PC-3 (cell line): Measurements from ENCODE around the gene SLC25A5. TPM values are rescaled to one million over a fixed set of nuclear protein-coding genes. Genes with fewer than 3 reads are reported as not detected.
A peak's percentile ranks its signal among the peaks of the same experiment; 100 is the strongest.

Experiments
- ATAC-seq: fragments of 200-7000 bp; cut with Tn5 transposase; 2 replicates; pipeline ENCODE4 v1.9.1; 2020; ENCODE audit warnings: mild to moderate bottlenecking, moderate library complexity
- BruUV-seq: library from RNA; stranded (reverse); fragments of 400-500 nt; replicated peaks from 2 replicates; lab custom pipeline; 2021; lab: Mats Ljungman, UMichigan
- CTCF ChIA-PET: fragments of 300-600 bp; sonication (Branson Sonifier 250); formaldehyde crosslinking; loops from one replicate; lab custom pipeline; 2022; ENCODE audit warnings: antibody characterized with exemption; lab: Charles Lee
- POLR2A ChIA-PET: fragments of 300-600 bp; sonication (Branson Sonifier 250); formaldehyde crosslinking; loops from one replicate; lab custom pipeline; 2022; ENCODE audit warnings: antibody characterized with exemption; ENCODE audit not compliant: unreplicated experiment; lab: Charles Lee
- DNase-seq: peaks from one replicate; pipeline ENCODE4 v3.0.0-alpha.2; 2015
- H2AFZ ChIP-seq: fragments of 300-600 bp; sonication (generic); 2 replicates; pipeline ENCODE4 v1.6.0; 2016; ENCODE audit warnings: antibody characterized with exemption, low read length
- H3F3A ChIP-seq: fragments of 300-600 bp; sonication (generic); one replicate; pipeline ENCODE4 v1.6.0; 2017; ENCODE audit warnings: antibody characterized with exemption, low read length, control low read depth, mild to moderate bottlenecking; ENCODE audit not compliant: unreplicated experiment
- H3K27ac ChIP-seq: fragments of 300-600 bp; sonication (generic); 2 replicates; pipeline ENCODE4 v1.5.1; 2016; ENCODE audit warnings: mild to moderate bottlenecking, low read length
- H3K27me3 ChIP-seq: fragments of 300-600 bp; sonication (generic); 2 replicates; pipeline ENCODE4 v1.6.1; 2016; ENCODE audit warnings: low read length, mixed read lengths
- H3K36me3 ChIP-seq: fragments of 300-600 bp; sonication (generic); 2 replicates; pipeline ENCODE4 v1.6.1; 2016; ENCODE audit warnings: low read depth, mixed run types, low read length, mixed read lengths
- H3K4me1 ChIP-seq: fragments of 300-600 bp; sonication (generic); 2 replicates; pipeline ENCODE4 v1.5.1; 2016; ENCODE audit warnings: low read length; ENCODE audit not compliant: insufficient read depth
- H3K4me2 ChIP-seq: fragments of 300-600 bp; sonication (generic); 2 replicates; pipeline ENCODE4 v1.6.0; 2016; ENCODE audit warnings: low read length
- H3K4me3 ChIP-seq: fragments of 300-600 bp; sonication (generic); 2 replicates; pipeline ENCODE4 v1.5.1; 2016; ENCODE audit warnings: mild to moderate bottlenecking, low read length, mixed read lengths
- H3K79me2 ChIP-seq: fragments of 300-600 bp; sonication (generic); 2 replicates; pipeline ENCODE4 v1.6.1; 2017; ENCODE audit warnings: low read length, mixed read lengths
- H3K9ac ChIP-seq: fragments of 300-600 bp; sonication (generic); 2 replicates; pipeline ENCODE4 v1.6.0; 2016; ENCODE audit warnings: mild to moderate bottlenecking, low read length
- H3K9me2 ChIP-seq: fragments of 300-600 bp; sonication (generic); replicated peaks from 2 replicates; pipeline ENCODE4 v1.6.1; 2016; ENCODE audit warnings: mixed run types, low read length, mixed read lengths
- H3K9me3 ChIP-seq: fragments of 300-600 bp; sonication (generic); 2 replicates; pipeline ENCODE4 v1.6.1; 2016; ENCODE audit warnings: low read length, mixed read lengths
- H4K20me1 ChIP-seq: fragments of 300-600 bp; sonication (generic); 2 replicates; pipeline ENCODE4 v1.6.1; 2016; ENCODE audit warnings: low read length, mixed read lengths
- EZH2 ChIP-seq: fragments of 300-600 bp; sonication (generic); IDR thresholded peaks from one replicate; pipeline ENCODE4 v1.6.1; 2017; ENCODE audit warnings: antibody characterized with exemption, mild to moderate bottlenecking, low read length; ENCODE audit not compliant: unreplicated experiment
- EZH2phosphoT487 ChIP-seq: fragments of 300-600 bp; sonication (generic); IDR thresholded peaks from 2 replicates; pipeline ENCODE4 v1.6.1; 2018; ENCODE audit warnings: mild to moderate bottlenecking, antibody characterized with exemption, low read length, borderline replicate concordance
- intact Hi-C: fragments of 100-400 bp; cut with micrococcal nuclease; formaldehyde crosslinking; loops from 2 replicates; pipeline ENCODE4 v1.9.0; 2023
- total RNA-seq: library from RNA; depleted of rRNA; stranded (reverse); fragments of >200 nt; gene quantifications from 2 replicates; pipeline ENCODE4 v1.2.3, GENCODE V29; 2014
- TF ChIP-seq, protein P1 (sequence below): fragments of 300-600 bp; sonication (generic); conservative IDR thresholded peaks from 2 replicates; pipeline ENCODE4 v1.5.1; 2017; ENCODE audit warnings: antibody characterized with exemption, low read depth, mild to moderate bottlenecking, low read length

Gene SLC25A5
- total RNA-seq, 1 experiment from 2014 or later, result 544 TPM

GRCh38 chrX:119453202-119453601, 15.0 kb upstream of the SLC25A5 start:
- no peaks in the 10 kb centered on the region for H3K9me3 ChIP-seq
- H4K20me1 ChIP-seq, result no peaks in the 10 kb centered on the region
- no peak overlapping the region for H3K27ac ChIP-seq
- H3K4me2 ChIP-seq, result no peak overlapping the region
- no peaks in the 10 kb centered on the region for H3F3A ChIP-seq
- no peaks in the 10 kb centered on the region for H3K27me3 ChIP-seq
- no peak for TF ChIP-seq EZH2phosphoT487
- TF ChIP-seq, protein P1, sequence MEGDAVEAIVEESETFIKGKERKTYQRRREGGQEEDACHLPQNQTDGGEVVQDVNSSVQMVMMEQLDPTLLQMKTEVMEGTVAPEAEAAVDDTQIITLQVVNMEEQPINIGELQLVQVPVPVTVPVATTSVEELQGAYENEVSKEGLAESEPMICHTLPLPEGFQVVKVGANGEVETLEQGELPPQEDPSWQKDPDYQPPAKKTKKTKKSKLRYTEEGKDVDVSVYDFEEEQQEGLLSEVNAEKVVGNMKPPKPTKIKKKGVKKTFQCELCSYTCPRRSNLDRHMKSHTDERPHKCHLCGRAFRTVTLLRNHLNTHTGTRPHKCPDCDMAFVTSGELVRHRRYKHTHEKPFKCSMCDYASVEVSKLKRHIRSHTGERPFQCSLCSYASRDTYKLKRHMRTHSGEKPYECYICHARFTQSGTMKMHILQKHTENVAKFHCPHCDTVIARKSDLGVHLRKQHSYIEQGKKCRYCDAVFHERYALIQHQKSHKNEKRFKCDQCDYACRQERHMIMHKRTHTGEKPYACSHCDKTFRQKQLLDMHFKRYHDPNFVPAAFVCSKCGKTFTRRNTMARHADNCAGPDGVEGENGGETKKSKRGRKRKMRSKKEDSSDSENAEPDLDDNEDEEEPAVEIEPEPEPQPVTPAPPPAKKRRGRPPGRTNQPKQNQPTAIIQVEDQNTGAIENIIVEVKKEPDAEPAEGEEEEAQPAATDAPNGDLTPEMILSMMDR, result no peak
- TF ChIP-seq EZH2, result no peak
- ChIA-PET POLR2A (no interaction called here), CTCF (no interaction called here)
- intact Hi-C loops, result no loop called here
- H3K36me3 ChIP-seq, result peaks cover 7% of the 10 kb centered on the region
- H3K9me2 ChIP-seq, result no peaks in the 10 kb centered on the region
- ATAC-seq (no peak), DNase-seq (no peak)
- TSS peak; percentile 39 for BruUV-seq
- peaks cover 3% of the 10 kb centered on the region; the same call in 1 of the 2 replicates for H3K4me1 ChIP-seq
- no peak overlapping the region for H3K4me3 ChIP-seq
- H3K79me2 ChIP-seq, result no peaks in the 10 kb centered on the region
- no peak overlapping the region for H2AFZ ChIP-seq
- no peak overlapping the region for H3K9ac ChIP-seq

- no TSS peak for BruUV-seq
- H2AFZ ChIP-seq, result no peak overlapping the region
- TF ChIP-seq EZH2, result no peak
- no peaks in the 10 kb centered on the region for H4K20me1 ChIP-seq
- no peak overlapping the region for H3K4me2 ChIP-seq
- H3K4me1 ChIP-seq, result peaks cover 3% of the 10 kb centered on the region; the same call in 1 of the 2 replicates
- ChIA-PET CTCF (no interaction called here), POLR2A (no interaction called here)
- H3K27me3 ChIP-seq, result no peaks in the 10 kb centered on the region
- no peak overlapping the region for H3K9ac ChIP-seq
- no peak overlapping the region for H3K4me3 ChIP-seq
- no peaks in the 10 kb centered on the region for H3F3A ChIP-seq
- H3K9me2 ChIP-seq, result no peaks in the 10 kb centered on the region
- no peaks in the 10 kb centered on the region for H3K79me2 ChIP-seq
- ATAC-seq (peak; percentile 83), DNase-seq (peak; percentile 75)
- H3K27ac ChIP-seq, result no peak overlapping the region
- intact Hi-C loops, result no loop called here
- H3K9me3 ChIP-seq, result no peaks in the 10 kb centered on the region
- peaks cover 7% of the 10 kb centered on the region for H3K36me3 ChIP-seq
These were observed 13.0 kb upstream of the SLC25A5 start for GRCh38 chrX:119455264-119455663.

DNA sequence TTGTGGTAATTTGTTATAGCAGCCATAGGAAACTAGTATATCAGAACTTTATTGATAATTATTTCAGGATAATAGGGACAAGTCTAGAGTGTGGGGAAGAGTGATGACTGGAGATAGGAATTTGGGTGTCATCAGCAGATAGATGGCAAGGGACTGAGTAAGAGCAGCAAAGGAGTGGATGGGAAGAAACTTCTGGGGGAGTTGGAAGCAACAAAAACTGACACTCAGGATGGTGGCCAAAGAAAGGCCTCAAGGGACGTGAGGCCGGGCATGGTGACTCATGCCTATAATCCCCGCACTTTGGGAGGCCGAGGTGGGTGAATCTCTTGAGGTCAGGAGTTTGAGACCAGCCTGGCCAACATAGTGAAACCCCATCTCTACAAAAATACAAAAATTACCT, 9.1 kb upstream of the SLC25A5 start:
- BruUV-seq, result no TSS peak
- H3K9me2 ChIP-seq, result no peaks in the 10 kb centered on the region
- H3K4me2 ChIP-seq, result no peak overlapping the region
- DNase-seq (no peak), ATAC-seq (no peak)
- no peak overlapping the region for H3K4me3 ChIP-seq
- H3K27me3 ChIP-seq, result no peaks in the 10 kb centered on the region
- H3K9ac ChIP-seq, result no peak overlapping the region
- no peaks in the 10 kb centered on the region for H3K9me3 ChIP-seq
- no peaks in the 10 kb centered on the region for H4K20me1 ChIP-seq
- POLR2A ChIA-PET, result no interaction called here
- intact Hi-C loops, result no loop called here
- CTCF ChIA-PET, result no interaction called here
- H2AFZ ChIP-seq, result no peak overlapping the region
- TF ChIP-seq, protein P1, result no peak
- no peak for TF ChIP-seq EZH2phosphoT487
- TF ChIP-seq EZH2, result no peak
- no peak overlapping the region for H3K27ac ChIP-seq
- no peaks in the 10 kb centered on the region for H3K79me2 ChIP-seq
- no peaks in the 10 kb centered on the region for H3F3A ChIP-seq
- no peaks in the 10 kb centered on the region for H3K36me3 ChIP-seq
- H3K4me1 ChIP-seq, result peaks cover 3% of the 10 kb centered on the region; the same call in 1 of the 2 replicates
